ENCODE results near the gene ERMARD.

Gene ERMARD

GRCh38 chr6:169800668-169801395, 49.4 kb downstream of the ERMARD start:
- Histone ChIP-seq H3K4me1 (ENCODE audit: insufficient read depth, low read length, poor library complexity, severe bottlenecking) (peaks cover 29% of the 10 kb centered on the region), H3F3A (ENCODE audit: low read depth) (no peaks in the 10 kb centered on the region), H3K4me2 (ENCODE audit: low read depth, low read length, poor library complexity, severe bottlenecking) (no peak overlapping the region), H3K36me3 (ENCODE audit: insufficient read depth, low read length) (no peaks in the 10 kb centered on the region), H3K79me2 (ENCODE audit: insufficient read depth, low read length) (no peaks in the 10 kb centered on the region), H3K9ac (ENCODE audit: low read depth, low read length, poor library complexity, severe bottlenecking) (no peak overlapping the region), H3K27me3 (ENCODE audit: insufficient read depth, low read length, poor library complexity, severe bottlenecking) (peaks cover 20% of the 10 kb centered on the region), H3K4me3 (ENCODE audit: low read length, poor library complexity, severe bottlenecking) (no peak overlapping the region), H4K20me1 (ENCODE audit: insufficient read depth, low read length, poor library complexity, severe bottlenecking) (no peaks in the 10 kb centered on the region), H3K9me3 (ENCODE audit: insufficient read depth, low read depth, low read length) (no peaks in the 10 kb centered on the region), H3K9me2 (replicated peaks; ENCODE audit: low read depth, low read length) (no peaks in the 10 kb centered on the region), H2AFZ (ENCODE audit: low read length) (no peak overlapping the region)
- TF ChIP-seq EZH2phosphoT487 (IDR thresholded peaks at IDR 0.05; ENCODE audit: borderline replicate concordance) (no peak), CTCF (conservative IDR thresholded peaks at IDR 0.05; ENCODE audit: low read length) (no peak)

- H2AFZ ChIP-seq (ENCODE audit: low read length): no peak overlapping the region
- H3K4me1 ChIP-seq (ENCODE audit: insufficient read depth, low read length, poor library complexity, severe bottlenecking): peaks cover 29% of the 10 kb centered on the region
- TF ChIP-seq CTCF (conservative IDR thresholded peaks at IDR 0.05; ENCODE audit: low read length) (no peak), EZH2phosphoT487 (IDR thresholded peaks at IDR 0.05; ENCODE audit: borderline replicate concordance) (no peak)
- H3K9me2 ChIP-seq (replicated peaks; ENCODE audit: low read depth, low read length): no peaks in the 10 kb centered on the region
- H3F3A ChIP-seq (ENCODE audit: low read depth): no peaks in the 10 kb centered on the region
- H3K79me2 ChIP-seq (ENCODE audit: insufficient read depth, low read length): no peaks in the 10 kb centered on the region
- H3K9ac ChIP-seq (ENCODE audit: low read depth, low read length, poor library complexity, severe bottlenecking): no peak overlapping the region
- H3K4me2 ChIP-seq (ENCODE audit: low read depth, low read length, poor library complexity, severe bottlenecking): no peak overlapping the region
- H3K9me3 ChIP-seq (ENCODE audit: insufficient read depth, low read depth, low read length): no peaks in the 10 kb centered on the region
- no peak overlapping the region for H3K4me3 ChIP-seq (ENCODE audit: low read length, poor library complexity, severe bottlenecking)
- no peaks in the 10 kb centered on the region for H3K36me3 ChIP-seq (ENCODE audit: insufficient read depth, low read length)
- H3K27me3 ChIP-seq (ENCODE audit: insufficient read depth, low read length, poor library complexity, severe bottlenecking): peaks cover 24% of the 10 kb centered on the region
- no peaks in the 10 kb centered on the region for H4K20me1 ChIP-seq (ENCODE audit: insufficient read depth, low read length, poor library complexity, severe bottlenecking)
Observed at GRCh38 chr6:169801396-169802160, 50.2 kb downstream of the ERMARD start.

GRCh38 chr6:169802790-169803189, 51.4 kb downstream of the ERMARD start:
- Histone ChIP-seq H3K4me3 (ENCODE audit: low read length, poor library complexity, severe bottlenecking) (peak overlapping the region; percentile 47), H3K36me3 (ENCODE audit: insufficient read depth, low read length) (no peaks in the 10 kb centered on the region), H3K4me1 (ENCODE audit: insufficient read depth, low read length, poor library complexity, severe bottlenecking) (peaks cover 29% of the 10 kb centered on the region), H3K9me3 (ENCODE audit: insufficient read depth, low read depth, low read length) (no peaks in the 10 kb centered on the region), H3K79me2 (ENCODE audit: insufficient read depth, low read length) (no peaks in the 10 kb centered on the region), H3F3A (ENCODE audit: low read depth) (no peaks in the 10 kb centered on the region), H3K9ac (ENCODE audit: low read depth, low read length, poor library complexity, severe bottlenecking) (no peak overlapping the region), H4K20me1 (ENCODE audit: insufficient read depth, low read length, poor library complexity, severe bottlenecking) (no peaks in the 10 kb centered on the region), H3K4me2 (ENCODE audit: low read depth, low read length, poor library complexity, severe bottlenecking) (peak overlapping the region; percentile 55), H3K9me2 (replicated peaks; ENCODE audit: low read depth, low read length) (no peaks in the 10 kb centered on the region), H2AFZ (ENCODE audit: low read length) (no peak overlapping the region), H3K27me3 (ENCODE audit: insufficient read depth, low read length, poor library complexity, severe bottlenecking) (peaks cover 24% of the 10 kb centered on the region)
- TF ChIP-seq CTCF (conservative IDR thresholded peaks at IDR 0.05; ENCODE audit: low read length) (no peak), EZH2phosphoT487 (IDR thresholded peaks at IDR 0.05; ENCODE audit: borderline replicate concordance) (no peak)
